HG02885 (cell line): Measurements from ENCODE around the gene MAFF.
"Not testable (repeated sequence)": the region's sequence is repeated elsewhere in the genome, so short reads cannot be mapped to it uniquely, and the experiment has no call there.

Source experiments
- ATAC-seq: cut with Tn5 transposase; IDR thresholded peaks from one replicate; pipeline ENCODE4 v1.9.1; 2021; ENCODE audit warnings: mild to moderate bottlenecking; ENCODE audit not compliant: unreplicated experiment, poor library complexity

The MAFF gene

GRCh38 chr22:38221908-38222796 is 20.4 kb downstream of the MAFF start:
- no peak for ATAC-seq

GRCh38 chr22:38222797-38223119 is 21.0 kb downstream of the MAFF start:
- no peak for ATAC-seq

- no peak for ATAC-seq
Observed at GRCh38 chr22:38223289-38223960, 21.6 kb downstream of the MAFF start.

- ATAC-seq, result no peak
Observed at GRCh38 chr22:38226853-38227649, 25.3 kb downstream of the MAFF start.

GRCh38 chr22:38228326-38228872 is 26.6 kb downstream of the MAFF start:
- no peak for ATAC-seq

GRCh38 chr22:38228873-38229740 is 27.3 kb downstream of the MAFF start:
- ATAC-seq, result no peak

GRCh38 chr22:38230108-38230825 is 28.5 kb downstream of the MAFF start:
- ATAC-seq, result no peak

GRCh38 chr22:38230916-38231315 is 29.1 kb downstream of the MAFF start:
- ATAC-seq, result no peak

- ATAC-seq, result no peak
Observed at GRCh38 chr22:38232196-38232595, 30.4 kb downstream of the MAFF start.

- no peak for ATAC-seq
Observed at GRCh38 chr22:38233427-38233826, 31.6 kb downstream of the MAFF start.

GRCh38 chr22:38233856-38234255 is 32.1 kb downstream of the MAFF start:
- not testable (repeated sequence) for ATAC-seq

GRCh38 chr22:38235240-38235850 is 33.6 kb downstream of the MAFF start:
- no peak for ATAC-seq

GRCh38 chr22:38236786-38237185 is 35.0 kb downstream of the MAFF start:
- ATAC-seq, result no peak

GRCh38 chr22:38238519-38239071 is 36.8 kb downstream of the MAFF start:
- no peak for ATAC-seq

- no peak for ATAC-seq
Observed at GRCh38 chr22:38239101-38239761, 37.4 kb downstream of the MAFF start.

GRCh38 chr22:38240734-38241252 is 39.0 kb downstream of the MAFF start:
- no peak for ATAC-seq

- no peak for ATAC-seq
Observed at GRCh38 chr22:38243007-38243765, 41.4 kb downstream of the MAFF start.
